ENCODE results near the gene CALCOCO2.

The CALCOCO2 gene

GRCh38 chr17:48860034-48860433, 29.2 kb downstream of the CALCOCO2 start:
- no peaks in the 10 kb centered on the region for H3K9me2 ChIP-seq (replicated peaks; ENCODE audit: control insufficient read depth, low read length)
- H3K27me3 ChIP-seq (ENCODE audit: control insufficient read depth, low read length): no peaks in the 10 kb centered on the region
- no peaks in the 10 kb centered on the region for H3K9me3 ChIP-seq (ENCODE audit: control insufficient read depth, insufficient read depth, low read length)
- H4K20me1 ChIP-seq (ENCODE audit: control insufficient read depth, insufficient read depth, low read depth, low read length): no peaks in the 10 kb centered on the region
- no peaks in the 10 kb centered on the region for H3K4me1 ChIP-seq (ENCODE audit: control insufficient read depth, low read length)
- H3K4me2 ChIP-seq (ENCODE audit: low read length): no peak overlapping the region
- H3K36me3 ChIP-seq (ENCODE audit: control insufficient read depth, low read length): no peaks in the 10 kb centered on the region
- H3K79me2 ChIP-seq (ENCODE audit: control insufficient read depth, low read length): no peaks in the 10 kb centered on the region
- no peak for TF ChIP-seq EZH2phosphoT487 (IDR thresholded peaks at IDR 0.05; ENCODE audit: borderline replicate concordance, low read length)
- no peak for TF ChIP-seq CTCF (IDR thresholded peaks at IDR 0.05; ENCODE audit: low read depth, low read length, poor library complexity, severe bottlenecking)
- H3K4me3 ChIP-seq (ENCODE audit: low read length): no peak overlapping the region
- H3K27ac ChIP-seq (ENCODE audit: low read depth, low read length): no peak overlapping the region
- H3F3A ChIP-seq (ENCODE audit: control insufficient read depth, insufficient read depth): no peaks in the 10 kb centered on the region

GRCh38 chr17:48860456-48860855, 29.6 kb downstream of the CALCOCO2 start:
- Histone ChIP-seq H3K4me3 (ENCODE audit: low read length) (no peak overlapping the region), H3K79me2 (ENCODE audit: control insufficient read depth, low read length) (no peaks in the 10 kb centered on the region), H3K4me1 (ENCODE audit: control insufficient read depth, low read length) (no peaks in the 10 kb centered on the region), H3K36me3 (ENCODE audit: control insufficient read depth, low read length) (no peaks in the 10 kb centered on the region), H3K27me3 (ENCODE audit: control insufficient read depth, low read length) (no peaks in the 10 kb centered on the region), H3K4me2 (ENCODE audit: low read length) (no peak overlapping the region), H3F3A (ENCODE audit: control insufficient read depth, insufficient read depth) (no peaks in the 10 kb centered on the region), H3K9me3 (ENCODE audit: control insufficient read depth, insufficient read depth, low read length) (no peaks in the 10 kb centered on the region), H3K9me2 (replicated peaks; ENCODE audit: control insufficient read depth, low read length) (no peaks in the 10 kb centered on the region), H3K27ac (ENCODE audit: low read depth, low read length) (no peak overlapping the region), H4K20me1 (ENCODE audit: control insufficient read depth, insufficient read depth, low read depth, low read length) (no peaks in the 10 kb centered on the region)
- TF ChIP-seq CTCF (IDR thresholded peaks at IDR 0.05; ENCODE audit: low read depth, low read length, poor library complexity, severe bottlenecking) (no peak), EZH2phosphoT487 (IDR thresholded peaks at IDR 0.05; ENCODE audit: borderline replicate concordance, low read length) (no peak)

GRCh38 chr17:48868916-48869500, 38.2 kb downstream of the CALCOCO2 start:
- Histone ChIP-seq H4K20me1 (ENCODE audit: control insufficient read depth, insufficient read depth, low read depth, low read length) (no peaks in the 10 kb centered on the region), H3K9me3 (ENCODE audit: control insufficient read depth, insufficient read depth, low read length) (no peaks in the 10 kb centered on the region), H3K27me3 (ENCODE audit: control insufficient read depth, low read length) (peaks cover 15% of the 10 kb centered on the region), H3K36me3 (ENCODE audit: control insufficient read depth, low read length) (no peaks in the 10 kb centered on the region), H3K9me2 (replicated peaks; ENCODE audit: control insufficient read depth, low read length) (no peaks in the 10 kb centered on the region), H3K4me3 (ENCODE audit: low read length) (no peak overlapping the region), H3F3A (ENCODE audit: control insufficient read depth, insufficient read depth) (no peaks in the 10 kb centered on the region), H3K27ac (ENCODE audit: low read depth, low read length) (no peak overlapping the region), H3K4me1 (ENCODE audit: control insufficient read depth, low read length) (no peaks in the 10 kb centered on the region), H3K4me2 (ENCODE audit: low read length) (no peak overlapping the region), H3K79me2 (ENCODE audit: control insufficient read depth, low read length) (no peaks in the 10 kb centered on the region)
- TF ChIP-seq EZH2phosphoT487 (IDR thresholded peaks at IDR 0.05; ENCODE audit: borderline replicate concordance, low read length) (no peak), CTCF (IDR thresholded peaks at IDR 0.05; ENCODE audit: low read depth, low read length, poor library complexity, severe bottlenecking) (no peak)
